Activated T-cell treated with anti-CD3 and anti-CD28 coated beads for 48 hours (primary cell): ENCODE results near the gene PAX2.

Experiments used
- DNase-seq: peaks from one replicate; pipeline ENCODE4 v3.0.0-alpha.2; 2020; ENCODE audit warnings: low read depth

PAX2 gene

DNA sequence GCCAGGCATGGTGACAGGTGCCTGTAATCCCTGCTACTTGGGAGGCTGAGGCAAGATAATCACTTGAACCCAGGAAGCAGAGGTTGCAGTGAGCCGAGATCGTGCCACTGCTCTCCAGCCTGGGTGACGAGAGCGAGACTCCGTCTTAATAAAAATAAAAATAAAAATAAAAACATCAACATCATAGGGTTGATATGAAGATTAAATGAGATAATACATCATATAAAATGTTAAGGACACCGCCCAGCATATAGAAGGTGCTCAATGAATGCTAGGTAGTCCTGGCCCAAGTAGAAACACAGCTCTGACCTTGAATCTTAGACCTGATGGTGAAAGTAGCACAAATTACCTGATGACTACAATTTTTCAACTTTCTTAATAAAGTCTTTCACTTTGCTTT, 74.0 kb downstream of the PAX2 start:
- no peak for DNase-seq

DNA sequence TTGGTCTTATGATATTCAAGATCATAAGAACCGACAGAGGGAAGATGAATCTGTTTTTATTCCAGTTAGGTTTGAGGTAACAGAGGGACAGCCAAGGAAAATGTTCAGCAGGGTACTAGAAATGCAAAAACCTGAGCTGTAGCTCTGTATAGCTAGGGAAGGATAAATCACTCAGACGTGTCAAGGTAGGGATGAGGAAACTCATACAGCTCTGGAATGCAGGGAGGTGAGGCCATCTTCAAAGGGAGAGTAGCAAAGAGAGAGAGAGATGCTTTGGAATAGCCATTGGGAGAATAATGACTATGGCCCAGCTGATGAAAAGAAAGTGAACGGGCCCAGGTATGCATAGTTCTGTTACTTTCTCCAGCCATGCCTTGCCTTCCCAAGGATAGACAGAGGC, 77.8 kb downstream of the PAX2 start:
- no peak for DNase-seq

DNA sequence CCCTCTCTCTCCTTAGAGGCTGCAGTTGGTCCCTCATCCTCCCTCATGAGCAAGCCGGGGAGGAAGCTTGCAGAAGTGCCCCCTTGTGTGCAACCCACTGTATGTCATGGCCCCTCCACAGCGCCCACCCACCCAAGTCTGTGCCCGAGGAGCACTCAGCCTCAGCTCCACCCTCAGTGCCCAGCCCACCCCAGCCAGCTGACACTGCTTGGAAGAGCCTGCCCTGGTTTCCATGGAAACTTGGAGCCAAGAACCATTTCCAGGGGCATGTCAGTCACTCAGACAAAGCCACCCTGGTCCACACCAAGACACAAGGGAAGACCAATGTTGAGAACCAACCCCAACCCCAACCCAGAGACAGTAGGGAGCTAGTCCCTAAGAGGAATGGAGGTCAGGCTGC, 79.5 kb downstream of the PAX2 start:
- no peak for DNase-seq

DNA sequence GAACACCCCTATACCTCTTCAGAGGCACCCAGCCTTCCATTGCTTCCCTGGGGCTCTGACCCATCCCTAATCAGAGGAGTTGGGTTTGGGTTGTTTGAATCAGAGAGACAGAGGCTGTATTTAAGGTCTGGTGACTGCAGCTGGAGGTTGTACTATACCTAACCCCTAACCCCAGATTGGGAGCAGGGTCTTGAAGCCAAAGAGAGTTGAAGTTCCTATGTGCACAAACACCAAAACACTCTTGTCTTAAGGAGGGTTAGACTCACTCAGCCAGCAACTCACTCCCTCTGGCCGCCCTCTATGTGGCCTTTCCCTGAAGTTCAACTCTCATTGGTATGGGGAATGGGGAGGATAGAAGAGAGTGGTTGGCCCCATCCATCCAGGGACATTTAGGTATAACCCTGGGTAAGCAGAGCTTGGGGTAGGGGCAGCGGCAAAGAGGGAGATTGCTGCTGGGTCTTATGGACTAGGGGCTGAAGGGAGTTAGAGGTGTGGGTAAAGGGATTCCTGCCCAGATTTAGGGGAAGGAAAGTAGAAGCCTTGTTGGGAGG, 80.0 kb downstream of the PAX2 start:
- DNase-seq, result no peak

DNA sequence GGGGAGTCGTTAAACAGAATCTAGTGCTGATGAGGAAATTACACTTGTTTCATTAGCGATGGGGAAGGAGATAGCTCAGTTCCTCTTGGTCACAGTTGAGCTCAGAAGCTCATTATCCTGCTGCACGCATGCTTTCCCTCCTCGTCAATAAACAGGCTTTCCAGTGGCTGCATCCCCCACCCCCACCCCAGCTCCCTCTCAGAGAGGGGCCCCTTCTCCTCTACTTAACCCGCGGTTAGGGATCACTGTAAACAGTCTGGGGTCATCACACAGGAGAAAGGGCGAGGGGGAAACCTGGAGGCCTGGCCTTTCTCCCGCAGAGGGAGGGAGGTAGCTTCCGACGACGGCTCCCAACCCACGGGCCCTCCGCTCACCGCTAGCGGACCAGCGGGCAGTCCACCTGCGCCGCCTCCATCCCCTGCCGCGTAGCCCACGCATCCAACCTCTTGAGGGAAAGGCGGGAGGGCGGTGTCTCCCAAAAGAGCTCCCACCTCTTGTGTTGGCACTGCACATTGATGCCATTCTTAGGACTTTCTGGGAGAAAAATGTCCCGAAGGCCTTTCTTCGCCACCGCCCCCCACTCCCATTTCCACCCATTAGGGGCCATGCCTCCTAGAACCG, 80.8 kb downstream of the PAX2 start:
- DNase-seq, result no peak

DNA sequence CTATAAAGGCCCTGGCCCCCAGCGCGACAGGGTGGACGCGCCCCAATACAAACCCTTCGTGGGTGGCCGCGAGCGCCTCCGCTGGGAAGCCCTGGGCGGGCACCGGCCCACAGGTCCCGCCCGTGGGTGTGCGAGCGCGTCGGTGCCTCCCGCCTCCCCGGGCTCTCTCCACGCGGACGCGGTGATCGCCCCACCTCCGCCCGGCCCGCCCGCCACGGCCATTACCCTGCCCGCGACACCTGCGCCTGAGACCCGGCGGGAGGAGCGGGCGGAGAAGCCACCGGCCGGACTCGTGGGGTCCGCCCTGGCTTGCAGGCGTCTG, 81.2 kb downstream of the PAX2 start:
- DNase-seq, result no peak

DNA sequence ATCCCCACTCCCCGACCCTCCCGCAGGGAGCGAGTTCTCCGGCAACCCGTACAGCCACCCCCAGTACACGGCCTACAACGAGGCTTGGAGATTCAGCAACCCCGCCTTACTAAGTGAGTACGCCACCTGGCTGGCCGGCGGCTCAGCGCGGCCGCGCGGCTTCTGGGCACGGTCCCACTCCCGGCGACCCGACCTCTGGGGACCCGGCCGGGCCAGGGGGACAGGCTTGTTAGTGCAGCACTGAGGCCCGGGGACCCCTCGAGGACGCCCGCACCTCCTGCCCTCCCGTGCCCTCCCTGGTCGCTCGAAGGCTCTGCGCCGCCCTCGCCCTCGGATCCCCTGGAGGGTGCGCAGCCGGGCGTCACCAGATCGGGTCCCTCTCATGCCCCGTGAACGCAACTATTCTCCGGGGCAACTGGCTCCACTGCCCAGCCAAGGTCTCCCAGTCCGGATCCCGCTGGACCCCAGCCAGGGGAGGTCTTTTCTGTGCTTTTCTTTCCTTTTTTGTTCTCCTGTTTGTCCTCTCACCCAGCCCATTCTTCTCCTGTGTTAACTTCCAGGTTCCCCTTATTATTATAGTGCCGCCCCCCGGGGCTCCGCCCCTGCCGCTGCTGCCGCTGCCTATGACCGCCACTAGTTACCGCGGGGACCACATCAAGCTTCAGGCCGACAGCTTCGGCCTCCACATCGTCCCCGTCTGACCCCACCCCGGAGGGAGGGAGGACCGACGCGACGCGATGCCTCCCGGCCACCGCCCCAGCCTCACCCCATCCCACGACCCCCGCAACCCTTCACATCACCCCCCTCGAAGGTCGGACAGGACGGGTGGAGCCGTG, 81.8 kb downstream of the PAX2 start:
- DNase-seq, result no peak

DNA sequence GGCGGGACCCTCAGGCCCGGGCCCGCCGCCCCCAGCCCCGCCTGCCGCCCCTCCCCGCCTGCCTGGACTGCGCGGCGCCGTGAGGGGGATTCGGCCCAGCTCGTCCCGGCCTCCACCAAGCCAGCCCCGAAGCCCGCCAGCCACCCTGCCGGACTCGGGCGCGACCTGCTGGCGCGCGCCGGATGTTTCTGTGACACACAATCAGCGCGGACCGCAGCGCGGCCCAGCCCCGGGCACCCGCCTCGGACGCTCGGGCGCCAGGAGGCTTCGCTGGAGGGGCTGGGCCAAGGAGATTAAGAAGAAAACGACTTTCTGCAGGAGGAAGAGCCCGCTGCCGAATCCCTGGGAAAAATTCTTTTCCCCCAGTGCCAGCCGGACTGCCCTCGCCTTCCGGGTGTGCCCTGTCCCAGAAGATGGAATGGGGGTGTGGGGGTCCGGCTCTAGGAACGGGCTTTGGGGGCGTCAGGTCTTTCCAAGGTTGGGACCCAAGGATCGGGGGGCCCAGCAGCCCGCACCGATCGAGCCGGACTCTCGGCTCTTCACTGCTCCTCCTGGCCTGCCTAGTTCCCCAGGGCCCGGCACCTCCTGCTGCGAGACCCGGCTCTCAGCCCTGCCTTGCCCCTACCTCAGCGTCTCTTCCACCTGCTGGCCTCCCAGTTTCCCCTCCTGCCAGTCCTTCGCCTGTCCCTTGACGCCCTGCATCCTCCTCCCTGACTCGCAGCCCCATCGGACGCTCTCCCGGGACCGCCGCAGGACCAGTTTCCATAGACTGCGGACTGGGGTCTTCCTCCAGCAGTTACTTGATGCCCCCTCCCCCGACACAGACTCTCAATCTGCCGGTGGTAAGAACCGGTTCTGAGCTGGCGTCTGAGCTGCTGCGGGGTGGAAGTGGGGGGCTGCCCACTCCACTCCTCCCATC, 82.7 kb downstream of the PAX2 start:
- peak; percentile 37 for DNase-seq

DNA sequence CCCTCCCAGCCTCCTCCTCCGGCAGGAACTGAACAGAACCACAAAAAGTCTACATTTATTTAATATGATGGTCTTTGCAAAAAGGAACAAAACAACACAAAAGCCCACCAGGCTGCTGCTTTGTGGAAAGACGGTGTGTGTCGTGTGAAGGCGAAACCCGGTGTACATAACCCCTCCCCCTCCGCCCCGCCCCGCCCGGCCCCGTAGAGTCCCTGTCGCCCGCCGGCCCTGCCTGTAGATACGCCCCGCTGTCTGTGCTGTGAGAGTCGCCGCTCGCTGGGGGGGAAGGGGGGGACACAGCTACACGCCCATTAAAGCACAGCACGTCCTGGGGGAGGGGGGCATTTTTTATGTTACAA, 83.3 kb downstream of the PAX2 start:
- no peak for DNase-seq

DNA sequence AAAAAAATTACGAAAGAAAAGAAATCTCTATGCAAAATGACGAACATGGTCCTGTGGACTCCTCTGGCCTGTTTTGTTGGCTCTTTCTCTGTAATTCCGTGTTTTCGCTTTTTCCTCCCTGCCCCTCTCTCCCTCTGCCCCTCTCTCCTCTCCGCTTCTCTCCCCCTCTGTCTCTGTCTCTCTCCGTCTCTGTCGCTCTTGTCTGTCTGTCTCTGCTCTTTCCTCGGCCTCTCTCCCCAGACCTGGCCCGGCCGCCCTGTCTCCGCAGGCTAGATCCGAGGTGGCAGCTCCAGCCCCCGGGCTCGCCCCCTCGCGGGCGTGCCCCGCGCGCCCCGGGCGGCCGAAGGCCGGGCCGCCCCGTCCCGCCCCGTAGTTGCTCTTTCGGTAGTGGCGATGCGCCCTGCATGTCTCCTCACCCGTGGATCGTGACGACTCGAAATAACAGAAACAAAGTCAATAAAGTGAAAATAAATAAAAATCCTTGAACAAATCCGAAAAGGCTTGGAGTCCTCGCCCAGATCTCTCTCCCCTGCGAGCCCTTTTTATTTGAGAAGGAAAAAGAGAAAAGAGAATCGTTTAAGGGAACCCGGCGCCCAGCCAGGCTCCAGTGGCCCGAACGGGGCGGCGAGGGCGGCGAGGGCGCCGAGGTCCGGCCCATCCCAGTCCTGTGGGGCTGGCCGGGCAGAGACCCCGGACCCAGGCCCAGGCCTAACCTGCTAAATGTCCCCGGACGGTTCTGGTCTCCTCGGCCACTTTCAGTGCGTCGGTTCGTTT, 83.9 kb downstream of the PAX2 start:
- DNase-seq, result no peak

DNA sequence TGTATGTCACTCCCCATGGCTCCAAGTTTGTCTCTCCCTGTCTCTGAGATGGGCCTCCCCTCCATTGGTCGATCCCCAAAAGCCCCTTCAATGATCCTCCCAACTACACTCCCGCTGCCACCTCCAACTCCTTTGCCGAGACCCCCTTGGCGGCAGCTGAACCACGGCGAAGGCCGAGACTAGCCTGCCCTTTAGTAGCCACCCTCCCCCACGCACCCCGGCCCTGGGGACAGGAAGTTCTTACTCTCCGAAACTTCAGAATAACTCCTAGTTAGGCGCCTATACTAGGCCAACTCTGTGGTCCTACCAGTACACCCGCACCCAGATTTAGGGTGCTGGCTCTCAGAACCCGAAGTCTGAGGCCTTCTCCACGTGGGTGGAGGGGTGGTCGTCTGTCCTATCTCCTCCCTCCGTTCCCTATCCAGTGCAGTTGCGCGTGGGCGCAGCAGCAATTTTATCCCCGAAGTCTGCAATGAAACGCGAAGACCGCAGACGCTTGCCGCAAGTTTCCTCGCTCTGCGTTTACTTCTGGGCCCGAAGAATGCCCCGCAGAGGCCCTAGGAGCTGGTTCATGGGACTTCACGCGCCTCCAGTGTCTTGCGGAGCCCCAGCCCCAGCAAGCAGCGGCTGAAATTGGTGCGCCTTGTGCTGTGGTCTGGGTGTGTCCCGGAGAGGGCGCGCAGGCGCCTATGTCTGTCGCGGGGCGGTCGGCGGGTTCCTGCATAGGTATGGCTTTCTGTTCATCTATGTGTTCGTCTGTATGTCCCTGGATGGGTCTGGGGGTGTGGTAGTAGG, 84.7 kb downstream of the PAX2 start:
- no peak for DNase-seq

DNA sequence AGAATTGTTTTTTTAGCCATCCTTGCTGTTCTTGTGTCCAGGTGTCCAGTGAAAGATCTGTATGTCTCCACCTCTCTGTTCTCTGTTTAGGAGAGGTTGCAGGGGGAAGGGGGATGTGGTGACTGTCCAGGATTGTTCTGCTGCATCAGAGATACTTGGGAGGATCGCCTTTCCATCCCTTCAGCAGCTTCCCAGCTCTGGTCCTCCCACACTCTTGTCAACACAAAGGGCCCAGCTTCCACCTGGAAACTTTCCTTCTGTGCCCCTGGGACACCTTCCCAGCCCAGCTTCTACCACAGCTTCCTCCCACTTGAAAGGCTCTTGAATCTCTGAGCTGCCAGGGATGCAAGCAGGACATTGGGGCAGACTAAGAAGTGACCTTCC, 85.3 kb downstream of the PAX2 start:
- no peak for DNase-seq

DNA sequence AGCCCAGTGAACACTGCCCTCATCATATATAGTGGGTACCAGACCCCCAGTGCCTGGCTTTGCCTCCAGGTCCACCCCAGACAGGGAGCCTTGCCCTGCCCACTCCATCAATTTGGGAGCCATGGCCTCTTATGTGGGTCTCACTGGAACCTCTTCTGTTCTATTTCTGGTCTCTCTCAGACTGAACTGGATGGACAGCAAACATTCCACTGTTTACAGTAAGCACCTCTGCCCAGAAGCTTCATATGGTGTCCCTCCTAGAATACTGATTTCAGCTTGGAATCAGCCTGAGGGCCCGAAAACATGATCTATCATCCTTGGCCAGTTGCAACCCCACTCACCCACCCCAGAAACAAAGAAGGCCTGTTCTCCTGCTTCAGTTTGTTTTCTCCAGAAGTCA, 86.4 kb downstream of the PAX2 start:
- no peak for DNase-seq

DNA sequence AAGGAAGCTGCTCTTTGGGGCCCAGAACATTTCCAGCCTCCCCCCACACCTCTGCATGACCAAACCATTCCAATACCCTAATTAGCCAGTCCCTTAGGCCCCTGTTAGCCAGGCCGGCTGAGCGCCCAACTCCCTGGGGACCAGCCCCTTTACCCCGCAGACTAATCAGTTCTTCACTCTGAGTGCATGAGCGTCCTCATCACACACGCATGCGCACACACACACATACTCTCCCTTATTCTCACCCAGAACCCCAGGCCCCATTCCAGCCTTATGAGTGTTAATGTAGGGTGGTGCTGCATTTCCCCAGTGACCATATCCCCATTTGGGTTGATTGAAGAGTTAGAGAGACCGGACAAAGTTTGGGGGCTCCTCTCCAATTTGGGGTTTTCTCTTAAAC, 90.4 kb downstream of the PAX2 start:
- DNase-seq, result no peak

DNA sequence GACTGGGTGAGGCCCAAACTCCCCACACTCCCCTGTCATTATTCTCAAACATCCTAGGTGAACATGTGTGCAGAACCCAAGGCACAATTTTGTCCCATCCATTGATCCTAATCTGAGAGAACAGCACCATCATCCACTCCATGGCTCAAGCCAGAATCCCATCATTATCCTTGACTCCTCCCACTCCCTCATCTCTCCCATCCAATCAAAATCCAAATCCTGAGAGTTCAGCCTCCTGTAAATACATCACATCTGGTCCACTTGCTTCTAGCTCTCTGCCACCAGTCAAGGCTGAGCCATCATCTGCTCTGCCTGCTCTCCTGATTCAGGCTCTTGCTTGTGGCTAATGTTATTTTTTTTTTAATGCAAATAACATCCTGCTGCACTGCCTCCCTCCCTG, 91.5 kb downstream of the PAX2 start:
- DNase-seq, result no peak

DNA sequence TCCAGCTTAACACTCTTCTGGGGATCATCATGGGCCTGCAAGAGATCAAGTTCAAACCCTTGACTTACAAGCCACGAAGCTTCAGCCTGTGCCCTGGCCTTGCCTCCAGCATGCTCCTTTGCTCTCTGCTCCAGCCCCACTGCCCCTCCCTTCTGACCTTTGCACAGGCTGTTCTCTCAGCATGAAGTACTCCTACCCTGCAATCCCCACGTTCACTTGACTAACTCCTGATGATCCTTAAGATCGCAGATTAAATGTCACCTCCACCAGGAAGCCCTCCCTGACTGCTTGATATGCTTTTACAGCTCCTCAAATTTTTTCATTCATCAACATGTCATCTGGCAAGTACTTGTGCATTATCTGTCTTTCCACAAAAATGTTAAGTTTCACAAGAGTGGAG, 91.9 kb downstream of the PAX2 start:
- no peak for DNase-seq

DNA sequence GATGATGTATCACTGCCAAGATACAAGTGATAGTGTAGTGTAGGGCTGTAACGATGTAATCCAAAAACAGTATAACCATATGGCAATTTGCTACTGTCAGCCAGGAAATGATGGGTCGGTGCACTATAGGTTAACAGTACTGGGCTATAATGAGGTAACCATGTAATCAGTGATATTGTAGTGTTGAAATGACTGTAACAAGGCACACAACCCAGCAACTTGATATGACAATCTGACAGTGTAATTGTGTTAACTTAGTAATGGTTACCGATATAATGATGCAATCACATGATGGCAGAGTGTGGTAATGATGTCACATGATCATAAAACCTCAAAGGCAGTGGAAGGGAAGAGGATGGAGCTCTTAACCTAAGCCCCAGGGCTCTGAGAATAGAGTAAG, 93.6 kb downstream of the PAX2 start:
- DNase-seq, result no peak

DNA sequence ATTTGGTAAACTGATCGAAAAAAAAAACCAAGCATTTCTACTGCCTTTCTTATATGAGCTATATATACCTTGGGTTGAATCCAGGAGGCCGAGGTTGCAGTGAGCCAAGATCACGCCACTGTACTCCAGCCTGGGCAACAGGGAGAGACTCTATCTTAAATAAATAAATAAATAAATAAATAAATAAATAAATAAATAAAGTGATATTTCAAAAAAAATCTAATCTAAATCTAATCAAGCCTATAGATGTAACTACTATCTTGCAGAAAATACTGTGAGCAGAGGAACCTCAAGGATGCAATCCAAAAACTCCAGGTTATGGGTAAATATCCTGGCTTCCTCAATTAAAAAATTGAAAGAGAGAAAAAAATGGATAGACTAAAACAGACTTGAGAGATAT, 96.1 kb downstream of the PAX2 start:
- DNase-seq, result no peak

DNA sequence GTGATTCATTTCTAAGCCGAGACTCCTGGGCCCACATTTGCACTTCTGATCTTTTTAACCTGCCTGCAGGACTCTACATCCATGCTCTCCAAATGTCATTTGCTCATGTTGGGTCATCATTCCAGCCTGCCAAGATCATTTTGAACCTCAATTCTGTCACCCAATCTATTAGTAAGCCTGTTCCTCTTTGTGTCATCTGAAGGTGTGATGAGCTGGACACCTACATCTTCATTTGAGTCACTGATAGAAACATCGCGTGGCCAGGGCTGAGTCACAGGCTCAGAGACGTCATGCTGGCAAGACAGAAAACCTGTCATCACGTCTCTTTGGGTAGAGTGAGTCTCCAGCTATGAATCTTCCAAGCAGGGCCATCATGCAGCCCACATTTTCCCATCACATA, 102.1 kb downstream of the PAX2 start:
- peak; percentile 78 for DNase-seq

DNA sequence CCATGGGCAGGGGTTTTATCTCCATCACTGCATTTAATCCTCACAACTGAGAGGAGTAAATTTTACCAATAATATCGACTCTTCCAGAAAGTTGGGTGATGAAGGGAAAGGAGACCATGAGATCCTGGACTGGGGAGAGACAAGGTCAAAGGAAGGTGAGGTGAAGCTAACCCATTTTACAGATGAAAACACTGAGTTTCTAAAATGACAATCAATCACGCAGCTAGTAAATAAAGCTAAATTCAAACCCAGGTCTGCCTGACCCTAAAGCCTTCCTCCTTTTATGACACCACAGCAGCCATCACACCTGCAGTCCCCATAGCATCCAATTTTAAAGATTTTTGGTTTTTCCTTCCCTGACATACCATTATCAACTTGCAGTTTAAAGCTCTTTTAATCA, 103.4 kb downstream of the PAX2 start:
- no peak for DNase-seq

DNA sequence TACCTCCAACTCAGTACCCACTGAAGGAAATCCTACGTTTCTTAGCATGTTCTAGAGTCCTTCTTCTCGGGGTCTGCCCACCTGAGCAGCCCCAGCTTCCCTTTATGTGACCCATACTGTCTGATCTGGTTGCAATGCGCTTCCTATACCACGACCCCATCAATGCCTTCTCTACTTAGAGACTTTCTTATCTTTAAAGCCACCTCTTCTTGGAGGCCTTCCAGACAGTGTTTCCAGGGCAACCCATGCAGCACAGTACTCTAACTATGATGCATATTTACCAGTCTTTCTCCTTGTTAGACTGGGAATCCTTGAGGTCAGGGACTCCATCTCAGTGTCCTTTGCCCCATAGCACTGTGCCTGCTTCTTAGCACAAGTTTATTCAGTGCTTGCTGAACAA, 112.9 kb downstream of the PAX2 start:
- DNase-seq, result no peak
